GM18502 (cell line): ENCODE measurements around the gene MRI1.
"Not testable (repeated sequence)": the region's sequence is repeated elsewhere in the genome, so short reads cannot be mapped to it uniquely, and the experiment has no call there.

ENCODE experiments used
- ATAC-seq: cut with Tn5 transposase; IDR thresholded peaks from one replicate; pipeline ENCODE4 v1.9.1; 2021; ENCODE audit warnings: mild to moderate bottlenecking; ENCODE audit not compliant: unreplicated experiment, poor library complexity

The MRI1 gene

GRCh38 chr19:13764101-13764807 lies at the start of gene MRI1:
TSS of gene MRI1 (plus strand) at chr19:13764522. CDS start at chr19:13764589, 67 bp downstream.
- peak; percentile 68 for ATAC-seq

GRCh38 chr19:13717194-13717643 lies 47.1 kb upstream of the MRI1 start:
- no peak for ATAC-seq

- no peak for ATAC-seq
These were observed 45.6 kb upstream of the MRI1 start for GRCh38 chr19:13718733-13719132.

GRCh38 chr19:13722146-13722545 lies 42.2 kb upstream of the MRI1 start:
- ATAC-seq = no peak

- ATAC-seq = no peak
These were observed 41.1 kb upstream of the MRI1 start for GRCh38 chr19:13723206-13723605.

- ATAC-seq = no peak
These were observed 38.0 kb upstream of the MRI1 start for GRCh38 chr19:13726323-13726722.

GRCh38 chr19:13727798-13728197 lies 36.5 kb upstream of the MRI1 start:
- ATAC-seq = no peak

- ATAC-seq = no peak
These were observed 34.5 kb upstream of the MRI1 start for GRCh38 chr19:13729859-13730258.

- ATAC-seq = peak; percentile 97
These were observed 33.0 kb upstream of the MRI1 start for GRCh38 chr19:13731147-13731964.

- no peak for ATAC-seq
These were observed 32.0 kb upstream of the MRI1 start for GRCh38 chr19:13732337-13732736.

GRCh38 chr19:13734751-13735150 lies 29.6 kb upstream of the MRI1 start:
- ATAC-seq = no peak

- no peak for ATAC-seq
These were observed 26.2 kb upstream of the MRI1 start for GRCh38 chr19:13738073-13738472.

GRCh38 chr19:13741893-13742292 lies 22.4 kb upstream of the MRI1 start:
- no peak for ATAC-seq

- no peak for ATAC-seq
These were observed 21.6 kb upstream of the MRI1 start for GRCh38 chr19:13742756-13743155.

- ATAC-seq = no peak
These were observed 20.1 kb upstream of the MRI1 start for GRCh38 chr19:13744174-13744573.

- no peak for ATAC-seq
These were observed 17.2 kb upstream of the MRI1 start for GRCh38 chr19:13747098-13747453.

GRCh38 chr19:13748169-13748828 lies 16.0 kb upstream of the MRI1 start:
- no peak for ATAC-seq

GRCh38 chr19:13751436-13751835 lies 12.9 kb upstream of the MRI1 start:
- no peak for ATAC-seq

GRCh38 chr19:13753622-13754021 lies 10.7 kb upstream of the MRI1 start:
- ATAC-seq = not testable (repeated sequence)

- ATAC-seq = no peak
These were observed 8.1 kb upstream of the MRI1 start for GRCh38 chr19:13756210-13756609.
